HG02973 (cell line): ENCODE measurements around the gene MAGEA4.

Source experiments
- ATAC-seq: cut with Tn5 transposase; IDR thresholded peaks from one replicate; pipeline ENCODE4 v1.9.1; 2021; ENCODE audit warnings: moderate library complexity; ENCODE audit not compliant: unreplicated experiment

Gene MAGEA4

GRCh38 chrX:151923648-151924047 lies 11.0 kb downstream of the MAGEA4 start:
- no peak for ATAC-seq

DNA sequence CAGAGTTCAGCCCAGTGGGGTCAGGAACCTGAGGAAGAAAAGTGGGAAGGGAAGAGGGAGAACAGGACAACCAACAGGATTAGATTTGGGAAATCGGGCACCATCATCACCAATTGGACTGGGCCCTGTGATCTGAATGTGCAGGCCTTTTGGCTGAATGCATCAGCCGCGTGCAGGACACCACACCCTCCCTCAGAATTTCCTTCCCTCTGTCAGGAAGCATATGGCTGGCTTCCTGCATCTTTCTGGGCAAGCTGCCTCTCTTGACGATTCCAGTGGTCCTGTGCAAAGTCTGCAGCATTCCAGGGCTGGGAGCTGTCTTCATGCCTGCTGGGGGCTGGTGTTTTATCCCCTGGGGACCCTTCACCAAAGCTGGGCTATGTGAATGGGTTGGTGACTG lies 16.4 kb downstream of the MAGEA4 start:
- ATAC-seq = no peak

- no peak for ATAC-seq
These were observed 22.7 kb downstream of the MAGEA4 start for GRCh38 chrX:151935358-151935757.

DNA sequence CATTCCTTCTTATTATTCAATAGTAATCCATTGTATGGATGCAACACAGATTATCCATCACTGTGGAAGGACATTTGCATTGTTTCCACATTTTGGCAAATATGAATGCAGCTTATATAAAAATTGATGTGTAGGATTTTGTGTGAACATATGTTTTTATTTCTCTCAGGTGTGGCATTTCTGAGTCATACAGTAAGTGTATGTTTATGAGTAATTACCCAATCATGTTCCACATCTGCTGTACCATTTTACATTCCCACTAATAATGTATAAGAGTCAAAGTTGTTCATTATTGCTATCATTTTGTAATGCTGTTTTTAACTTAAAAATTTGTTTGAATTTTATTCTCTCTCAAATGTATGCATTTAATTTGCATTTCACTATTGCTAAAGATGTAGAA lies 25.5 kb downstream of the MAGEA4 start:
- ATAC-seq = no peak

- no peak for ATAC-seq
These were observed 42.0 kb downstream of the MAGEA4 start for GRCh38 chrX:151954730-151955129.

DNA sequence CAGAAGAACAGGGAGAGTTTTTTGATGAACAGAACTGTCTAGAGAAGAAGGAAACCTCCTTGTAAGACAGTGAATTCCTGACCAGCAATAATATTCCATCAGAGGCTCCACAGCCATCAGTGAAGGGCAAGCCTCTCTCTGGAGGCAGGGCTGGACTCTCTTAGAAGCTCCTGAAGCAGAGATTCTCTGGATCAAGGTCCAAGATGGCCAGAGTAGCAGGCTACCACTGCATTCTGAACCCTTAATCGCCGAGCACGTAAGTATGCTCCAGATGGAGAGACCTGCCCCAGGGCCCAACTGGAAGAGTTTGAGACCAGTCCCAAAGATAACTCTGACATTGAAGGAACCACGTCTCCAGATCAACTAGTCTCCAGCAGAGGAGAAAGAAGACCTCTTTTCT lies 45.4 kb downstream of the MAGEA4 start:
- no peak for ATAC-seq

DNA sequence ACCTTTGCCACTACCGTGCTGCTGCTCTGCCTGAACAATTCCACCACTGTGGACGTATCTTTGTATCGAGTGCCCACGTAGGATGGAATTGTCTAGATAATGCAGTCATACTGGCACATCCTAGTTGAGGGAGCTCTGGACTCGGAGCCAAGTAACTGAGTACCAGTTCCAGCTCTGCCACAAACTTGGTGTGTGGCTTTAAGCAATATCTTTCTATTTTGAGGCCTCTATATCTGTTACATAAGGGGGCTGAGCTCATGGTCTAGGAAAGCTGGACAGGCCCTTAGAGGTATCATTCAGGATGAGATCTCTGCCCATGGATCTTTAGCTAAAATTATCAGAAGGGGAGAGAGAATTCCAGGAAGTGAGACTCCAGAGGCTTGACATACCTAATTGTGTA lies 49.3 kb downstream of the MAGEA4 start:
- no peak for ATAC-seq

DNA sequence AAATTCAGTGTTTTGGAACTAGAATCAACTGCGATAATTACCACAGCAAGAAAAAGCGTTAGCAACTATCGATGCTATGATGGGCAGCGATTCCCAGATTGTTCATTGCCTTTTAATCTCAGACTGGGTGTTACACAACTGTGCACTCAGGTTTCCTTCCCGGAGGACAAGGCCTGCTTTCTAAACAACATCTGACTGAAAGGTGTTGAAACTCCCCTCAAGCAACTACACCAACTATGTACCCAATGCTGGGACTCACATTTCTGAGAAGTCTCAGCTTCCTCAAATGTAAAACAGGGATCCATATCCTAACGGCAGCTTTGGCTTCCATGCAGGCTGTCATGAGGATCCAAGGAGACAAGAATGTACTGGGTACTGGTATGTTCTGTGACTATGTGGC lies 53.5 kb downstream of the MAGEA4 start:
- no peak for ATAC-seq

GRCh38 chrX:151970027-151970426 lies 57.3 kb downstream of the MAGEA4 start:
- no peak for ATAC-seq

DNA sequence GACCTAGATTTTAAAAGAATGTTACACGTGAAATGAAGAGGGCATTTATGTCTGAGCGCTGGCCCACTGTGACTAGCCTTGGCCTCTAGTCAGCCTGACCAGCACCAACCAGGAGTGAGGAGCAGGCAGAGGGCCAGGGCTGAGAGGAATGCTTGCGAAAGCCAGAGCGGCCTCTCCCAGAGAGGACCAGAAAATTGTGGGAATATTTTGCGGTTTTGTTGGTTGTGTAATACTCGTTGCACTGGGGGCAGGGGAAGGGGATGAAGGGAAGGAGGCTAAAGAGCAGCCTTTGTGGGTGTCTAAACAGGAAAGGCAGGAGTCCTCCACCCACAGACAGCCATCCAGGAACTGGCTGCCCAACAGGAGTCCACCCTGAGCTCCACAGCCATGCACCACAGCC lies 58.0 kb downstream of the MAGEA4 start:
- no peak for ATAC-seq

DNA sequence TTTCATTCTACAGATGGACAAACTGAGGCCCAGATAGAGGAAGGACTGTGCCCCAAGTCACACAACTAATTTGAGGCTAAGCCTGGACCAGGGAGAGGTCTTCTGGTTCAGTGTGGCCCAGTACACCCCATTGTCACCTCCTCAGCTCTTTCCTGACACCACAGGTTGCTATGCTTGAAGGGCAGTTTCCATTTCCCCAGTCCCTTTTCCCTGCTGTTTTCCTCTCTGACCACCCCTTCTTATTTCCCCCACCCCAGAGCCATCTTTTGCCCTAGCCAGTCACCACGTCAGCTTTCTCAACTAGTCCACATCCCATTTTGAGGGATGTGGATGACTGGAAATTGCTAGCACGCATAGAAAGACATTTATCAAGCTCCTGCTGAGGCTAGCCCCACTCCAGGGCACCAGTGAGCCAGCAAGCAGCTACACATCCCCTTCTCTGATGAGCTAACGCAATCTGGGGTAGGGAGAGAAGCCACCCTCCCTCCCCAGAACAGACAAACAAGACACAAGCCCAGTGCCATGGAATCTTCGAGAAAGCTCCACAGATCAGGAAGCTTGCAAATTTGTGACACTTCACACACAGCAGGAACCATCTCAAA lies 60.5 kb downstream of the MAGEA4 start:
- ATAC-seq = no peak

DNA sequence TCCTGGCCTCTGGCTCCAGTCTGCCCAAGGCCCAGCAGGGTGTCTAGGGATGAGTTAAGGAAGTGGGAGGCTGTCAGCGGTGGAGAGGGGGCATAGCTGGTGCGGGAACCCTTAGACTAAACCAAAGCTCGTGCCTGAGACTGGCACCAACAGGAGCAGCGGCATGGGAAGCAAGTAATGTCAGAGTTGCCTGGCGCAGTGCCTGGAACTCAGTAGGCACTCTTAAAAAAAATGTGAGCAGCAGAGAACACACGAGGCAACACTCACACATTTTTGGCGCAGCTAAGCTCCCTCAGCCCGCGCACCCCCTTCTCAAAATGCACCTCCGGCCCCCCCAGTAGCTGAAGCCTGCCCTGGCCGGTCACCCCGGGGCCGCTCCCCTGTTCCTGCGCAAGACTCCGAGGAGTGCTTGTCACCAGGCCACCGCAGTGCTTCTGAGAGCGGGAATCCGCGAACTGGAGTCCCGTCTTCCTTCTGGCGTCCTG lies 61.2 kb downstream of the MAGEA4 start:
- no peak for ATAC-seq
